PC-3 (cell line): ENCODE results near the gene LIPN. TPM values are rescaled to one million over a fixed set of nuclear protein-coding genes. Genes with fewer than 3 reads are reported as not detected.

Experiments used
- ATAC-seq: fragments of 200-7000 bp; cut with Tn5 transposase; 2 replicates; pipeline ENCODE4 v1.9.1; 2020; ENCODE audit warnings: mild to moderate bottlenecking, moderate library complexity
- BruUV-seq: library from RNA; stranded (reverse); fragments of 400-500 nt; replicated peaks from 2 replicates; lab custom pipeline; 2021; lab: Mats Ljungman, UMichigan
- CTCF ChIA-PET: fragments of 300-600 bp; sonication (Branson Sonifier 250); formaldehyde crosslinking; loops from one replicate; lab custom pipeline; 2022; ENCODE audit warnings: antibody characterized with exemption; lab: Charles Lee
- POLR2A ChIA-PET: fragments of 300-600 bp; sonication (Branson Sonifier 250); formaldehyde crosslinking; loops from one replicate; lab custom pipeline; 2022; ENCODE audit warnings: antibody characterized with exemption; ENCODE audit not compliant: unreplicated experiment; lab: Charles Lee
- DNase-seq: peaks from one replicate; pipeline ENCODE4 v3.0.0-alpha.2; 2015
- H2AFZ ChIP-seq: fragments of 300-600 bp; sonication (generic); 2 replicates; pipeline ENCODE4 v1.6.0; 2016; ENCODE audit warnings: antibody characterized with exemption, low read length
- H3F3A ChIP-seq: fragments of 300-600 bp; sonication (generic); one replicate; pipeline ENCODE4 v1.6.0; 2017; ENCODE audit warnings: antibody characterized with exemption, low read length, control low read depth, mild to moderate bottlenecking; ENCODE audit not compliant: unreplicated experiment
- H3K27ac ChIP-seq: fragments of 300-600 bp; sonication (generic); 2 replicates; pipeline ENCODE4 v1.5.1; 2016; ENCODE audit warnings: mild to moderate bottlenecking, low read length
- H3K27me3 ChIP-seq: fragments of 300-600 bp; sonication (generic); 2 replicates; pipeline ENCODE4 v1.6.1; 2016; ENCODE audit warnings: low read length, mixed read lengths
- H3K36me3 ChIP-seq: fragments of 300-600 bp; sonication (generic); 2 replicates; pipeline ENCODE4 v1.6.1; 2016; ENCODE audit warnings: low read depth, mixed run types, low read length, mixed read lengths
- H3K4me1 ChIP-seq: fragments of 300-600 bp; sonication (generic); 2 replicates; pipeline ENCODE4 v1.5.1; 2016; ENCODE audit warnings: low read length; ENCODE audit not compliant: insufficient read depth
- H3K4me2 ChIP-seq: fragments of 300-600 bp; sonication (generic); 2 replicates; pipeline ENCODE4 v1.6.0; 2016; ENCODE audit warnings: low read length
- H3K4me3 ChIP-seq: fragments of 300-600 bp; sonication (generic); 2 replicates; pipeline ENCODE4 v1.5.1; 2016; ENCODE audit warnings: mild to moderate bottlenecking, low read length, mixed read lengths
- H3K79me2 ChIP-seq: fragments of 300-600 bp; sonication (generic); 2 replicates; pipeline ENCODE4 v1.6.1; 2017; ENCODE audit warnings: low read length, mixed read lengths
- H3K9ac ChIP-seq: fragments of 300-600 bp; sonication (generic); 2 replicates; pipeline ENCODE4 v1.6.0; 2016; ENCODE audit warnings: mild to moderate bottlenecking, low read length
- H3K9me2 ChIP-seq: fragments of 300-600 bp; sonication (generic); replicated peaks from 2 replicates; pipeline ENCODE4 v1.6.1; 2016; ENCODE audit warnings: mixed run types, low read length, mixed read lengths
- H3K9me3 ChIP-seq: fragments of 300-600 bp; sonication (generic); 2 replicates; pipeline ENCODE4 v1.6.1; 2016; ENCODE audit warnings: low read length, mixed read lengths
- H4K20me1 ChIP-seq: fragments of 300-600 bp; sonication (generic); 2 replicates; pipeline ENCODE4 v1.6.1; 2016; ENCODE audit warnings: low read length, mixed read lengths
- EZH2 ChIP-seq: fragments of 300-600 bp; sonication (generic); IDR thresholded peaks from one replicate; pipeline ENCODE4 v1.6.1; 2017; ENCODE audit warnings: antibody characterized with exemption, mild to moderate bottlenecking, low read length; ENCODE audit not compliant: unreplicated experiment
- EZH2phosphoT487 ChIP-seq: fragments of 300-600 bp; sonication (generic); IDR thresholded peaks from 2 replicates; pipeline ENCODE4 v1.6.1; 2018; ENCODE audit warnings: mild to moderate bottlenecking, antibody characterized with exemption, low read length, borderline replicate concordance
- intact Hi-C: fragments of 100-400 bp; cut with micrococcal nuclease; formaldehyde crosslinking; loops from 2 replicates; pipeline ENCODE4 v1.9.0; 2023
- total RNA-seq: library from RNA; depleted of rRNA; stranded (reverse); fragments of >200 nt; gene quantifications from 2 replicates; pipeline ENCODE4 v1.2.3, GENCODE V29; 2014
- TF ChIP-seq, protein P1 (sequence below): fragments of 300-600 bp; sonication (generic); conservative IDR thresholded peaks from 2 replicates; pipeline ENCODE4 v1.5.1; 2017; ENCODE audit warnings: antibody characterized with exemption, low read depth, mild to moderate bottlenecking, low read length

LIPN gene
- total RNA-seq, 1 experiment from 2014 or later: not detected

DNA sequence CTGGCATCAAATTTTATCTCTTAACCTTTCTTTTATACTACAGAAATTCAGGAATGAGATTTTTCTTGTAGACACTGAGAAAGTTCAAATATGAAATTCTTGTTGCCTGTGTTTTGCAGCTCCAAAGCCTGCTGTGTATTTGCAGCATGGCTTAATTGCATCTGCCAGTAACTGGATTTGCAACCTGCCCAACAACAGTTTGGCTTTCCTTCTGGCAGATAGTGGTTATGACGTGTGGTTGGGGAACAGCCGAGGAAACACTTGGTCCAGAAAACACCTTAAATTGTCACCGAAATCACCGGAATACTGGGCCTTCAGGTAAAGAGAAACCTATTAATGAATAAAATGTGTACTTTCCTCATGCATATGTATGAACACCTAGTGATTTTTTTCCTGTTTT, 29.0 kb upstream of the LIPN start:
- Histone ChIP-seq H3K36me3 (no peaks in the 10 kb centered on the region; the same call in 1 of the 2 replicates), H3K9ac (no peak overlapping the region), H3F3A (no peaks in the 10 kb centered on the region), H3K27me3 (no peaks in the 10 kb centered on the region), H3K79me2 (no peaks in the 10 kb centered on the region), H3K4me3 (no peak overlapping the region), H3K27ac (no peak overlapping the region), H4K20me1 (no peaks in the 10 kb centered on the region), H3K4me1 (no peaks in the 10 kb centered on the region), H2AFZ (no peak overlapping the region), H3K9me3 (no peaks in the 10 kb centered on the region), H3K9me2 (no peaks in the 10 kb centered on the region), H3K4me2 (no peak overlapping the region)
- DNase-seq: no peak
- no peak for TF ChIP-seq EZH2
- TF ChIP-seq EZH2phosphoT487: no peak
- TF ChIP-seq, protein P1, sequence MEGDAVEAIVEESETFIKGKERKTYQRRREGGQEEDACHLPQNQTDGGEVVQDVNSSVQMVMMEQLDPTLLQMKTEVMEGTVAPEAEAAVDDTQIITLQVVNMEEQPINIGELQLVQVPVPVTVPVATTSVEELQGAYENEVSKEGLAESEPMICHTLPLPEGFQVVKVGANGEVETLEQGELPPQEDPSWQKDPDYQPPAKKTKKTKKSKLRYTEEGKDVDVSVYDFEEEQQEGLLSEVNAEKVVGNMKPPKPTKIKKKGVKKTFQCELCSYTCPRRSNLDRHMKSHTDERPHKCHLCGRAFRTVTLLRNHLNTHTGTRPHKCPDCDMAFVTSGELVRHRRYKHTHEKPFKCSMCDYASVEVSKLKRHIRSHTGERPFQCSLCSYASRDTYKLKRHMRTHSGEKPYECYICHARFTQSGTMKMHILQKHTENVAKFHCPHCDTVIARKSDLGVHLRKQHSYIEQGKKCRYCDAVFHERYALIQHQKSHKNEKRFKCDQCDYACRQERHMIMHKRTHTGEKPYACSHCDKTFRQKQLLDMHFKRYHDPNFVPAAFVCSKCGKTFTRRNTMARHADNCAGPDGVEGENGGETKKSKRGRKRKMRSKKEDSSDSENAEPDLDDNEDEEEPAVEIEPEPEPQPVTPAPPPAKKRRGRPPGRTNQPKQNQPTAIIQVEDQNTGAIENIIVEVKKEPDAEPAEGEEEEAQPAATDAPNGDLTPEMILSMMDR: no peak
- ChIA-PET CTCF (no interaction called here), POLR2A (no interaction called here)
- intact Hi-C loops: no loop called here
- no peak for ATAC-seq
- no TSS peak for BruUV-seq

DNA sequence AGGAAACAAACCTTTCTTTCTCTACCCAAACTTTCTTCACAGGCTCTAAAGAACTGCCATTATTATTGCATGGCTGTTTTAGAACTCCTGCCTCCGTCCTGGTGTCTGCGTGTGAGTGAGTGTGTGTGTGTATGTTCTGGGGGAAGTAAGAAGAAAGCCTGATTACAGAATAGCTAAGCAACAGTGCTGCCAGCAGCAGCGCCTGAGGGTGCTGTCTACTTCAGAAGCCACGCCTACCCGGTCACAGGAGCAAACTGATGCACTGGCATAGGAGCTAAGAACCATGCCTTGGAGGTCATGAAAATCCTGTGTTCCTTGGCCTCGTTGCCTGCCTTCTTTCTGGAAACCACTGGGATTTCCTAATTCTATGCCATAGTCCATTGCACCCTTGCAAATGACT, 28.5 kb upstream of the LIPN start:
- no peaks in the 10 kb centered on the region for H3K79me2 ChIP-seq
- CTCF ChIA-PET: no interaction called here
- intact Hi-C loops: no loop called here
- no peaks in the 10 kb centered on the region for H3K9me2 ChIP-seq
- H3K4me1 ChIP-seq: no peaks in the 10 kb centered on the region
- POLR2A ChIA-PET: no interaction called here
- no peak overlapping the region for H3K27ac ChIP-seq
- no peaks in the 10 kb centered on the region for H3K27me3 ChIP-seq
- no peak overlapping the region for H3K4me3 ChIP-seq
- no peak overlapping the region for H3K9ac ChIP-seq
- H2AFZ ChIP-seq: no peak overlapping the region
- no peaks in the 10 kb centered on the region for H3K9me3 ChIP-seq
- TF ChIP-seq, protein P1: no peak
- TF ChIP-seq EZH2phosphoT487 (no peak), EZH2 (no peak)
- no peaks in the 10 kb centered on the region; the same call in 1 of the 2 replicates for H3K36me3 ChIP-seq
- no peaks in the 10 kb centered on the region for H4K20me1 ChIP-seq
- no TSS peak for BruUV-seq
- DNase-seq (no peak), ATAC-seq (no peak)
- no peaks in the 10 kb centered on the region for H3F3A ChIP-seq
- H3K4me2 ChIP-seq: no peak overlapping the region

DNA sequence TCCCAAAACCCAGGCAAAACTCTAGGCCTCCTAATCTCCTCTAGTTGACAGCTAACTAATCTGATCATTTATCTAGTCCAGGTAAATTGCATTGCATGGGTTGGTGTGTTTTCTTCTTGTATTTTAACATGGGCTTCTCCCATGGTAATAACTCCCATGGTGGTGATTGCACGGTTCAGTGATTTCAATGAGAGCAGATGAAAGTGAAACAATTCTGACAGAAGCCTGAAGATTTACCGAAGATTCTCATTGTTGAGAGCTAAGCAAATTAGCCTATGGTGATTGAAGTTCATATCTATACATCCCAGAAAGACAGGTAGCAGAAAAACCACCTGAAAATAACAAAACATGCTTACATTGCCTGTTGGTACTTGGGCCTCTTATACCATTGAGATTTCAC, 26.6 kb upstream of the LIPN start:
- no peaks in the 10 kb centered on the region for H3K4me1 ChIP-seq
- ChIA-PET POLR2A (no interaction called here), CTCF (no interaction called here)
- H3K4me2 ChIP-seq: no peak overlapping the region
- DNase-seq: no peak
- H4K20me1 ChIP-seq: no peaks in the 10 kb centered on the region
- no peaks in the 10 kb centered on the region for H3K9me3 ChIP-seq
- H3K9ac ChIP-seq: no peak overlapping the region
- intact Hi-C loops: no loop called here
- no peak overlapping the region for H3K27ac ChIP-seq
- H3K36me3 ChIP-seq: no peaks in the 10 kb centered on the region; the same call in 1 of the 2 replicates
- BruUV-seq: no TSS peak
- ATAC-seq: no peak
- H3F3A ChIP-seq: no peaks in the 10 kb centered on the region
- no peaks in the 10 kb centered on the region for H3K9me2 ChIP-seq
- no peak overlapping the region for H3K4me3 ChIP-seq
- H2AFZ ChIP-seq: no peak overlapping the region
- H3K79me2 ChIP-seq: no peaks in the 10 kb centered on the region
- no peaks in the 10 kb centered on the region for H3K27me3 ChIP-seq
- TF ChIP-seq EZH2 (no peak), EZH2phosphoT487 (no peak)
- TF ChIP-seq, protein P1: no peak
